ENCODE results near the gene USP34. TPM values are rescaled to one million over a fixed set of nuclear protein-coding genes. Genes with fewer than 3 reads are reported as not detected.
A peak's percentile ranks its signal among the peaks of the same experiment; 100 is the strongest.
"Not testable (repeated sequence)": the region's sequence is repeated elsewhere in the genome, so short reads cannot be mapped to it uniquely, and the experiment has no call there.

The USP34 gene
- total and polyA plus RNA-seq, 7 donors, result 40.2 to 71.5 (median 54.0) TPM

DNA sequence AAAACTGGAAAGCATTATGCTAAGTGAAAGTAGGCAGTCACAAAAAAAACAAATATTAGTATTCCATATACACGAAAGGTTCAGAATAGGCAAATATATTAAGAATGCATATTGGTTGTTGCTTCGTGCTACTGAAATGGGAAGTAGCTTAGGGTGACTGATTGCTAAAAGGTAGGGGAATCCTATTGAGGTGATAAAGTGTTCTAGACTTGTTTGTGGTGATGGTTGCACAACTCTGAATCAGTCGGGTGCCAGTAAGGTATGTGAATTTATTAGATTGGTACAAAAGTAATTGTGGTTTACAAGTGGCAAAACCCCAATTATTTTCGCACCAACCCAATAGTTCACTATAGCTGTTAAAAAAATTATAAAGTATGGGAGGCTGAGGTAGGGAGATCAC, 20.7 kb downstream of the USP34 start:
- H3K4me1 ChIP-seq, result peaks cover 16% of the 10 kb centered on the region
- intact Hi-C loops (cut with DNase I), result no loop called here
- H3K9me3 ChIP-seq, result no peaks in the 10 kb centered on the region
- no peak overlapping the region for H3K27ac ChIP-seq
- H3K4me3 ChIP-seq, result no peak overlapping the region
- 85 to 88% (median 86%) methylated on average over 4 of the region's 4 CpGs for WGBS, 3 donors
- ATAC-seq (no peak), DNase-seq (no peak)
- TF ChIP-seq CTCF (IDR thresholded peaks at IDR 0.05), result no peak
- H3K36me3 ChIP-seq (ENCODE audit: insufficient read depth in 1 of 2, low read depth in 1 of 2), result no peaks in the 10 kb centered on the region
- H3K27me3 ChIP-seq (ENCODE audit: insufficient read depth in 3 of 3, low read length in 2 of 3), result no peaks in the 10 kb centered on the region

DNA sequence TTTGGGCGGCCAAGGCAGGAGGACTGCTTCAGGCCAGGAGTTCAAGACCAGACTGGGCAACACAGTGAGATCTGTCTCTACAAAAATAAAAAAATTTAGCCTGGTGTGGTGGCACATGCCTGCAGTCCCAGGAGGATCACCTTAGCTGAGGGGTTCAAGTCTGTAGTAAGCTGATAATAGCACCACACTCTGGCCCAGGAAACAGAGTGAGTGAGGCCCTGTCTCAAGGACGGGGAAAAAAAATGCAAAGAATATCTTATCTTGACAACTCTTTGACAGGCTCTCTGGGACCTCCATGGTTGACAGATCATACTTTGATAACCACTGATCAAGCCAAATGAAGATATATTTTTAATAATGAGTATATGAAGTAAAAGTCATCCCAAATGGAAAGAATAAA, 22.7 kb downstream of the USP34 start:
- no peak overlapping the region for H3K4me3 ChIP-seq
- DNase-seq, result no peak
- peaks cover 28% of the 10 kb centered on the region for H3K4me1 ChIP-seq
- 93 to 98% (median 96%) methylated on average over 2 of the region's 2 CpGs for WGBS, 3 donors
- H3K36me3 ChIP-seq (ENCODE audit: insufficient read depth in 1 of 2, low read depth in 1 of 2), result no peaks in the 10 kb centered on the region
- no peak overlapping the region for H3K27ac ChIP-seq
- intact Hi-C loops (cut with DNase I), result no loop called here
- no peaks in the 10 kb centered on the region for H3K9me3 ChIP-seq
- no peak for ATAC-seq
- TF ChIP-seq CTCF (IDR thresholded peaks at IDR 0.05), result no peak
- H3K27me3 ChIP-seq (ENCODE audit: insufficient read depth in 3 of 3, low read length in 2 of 3), result no peaks in the 10 kb centered on the region

DNA sequence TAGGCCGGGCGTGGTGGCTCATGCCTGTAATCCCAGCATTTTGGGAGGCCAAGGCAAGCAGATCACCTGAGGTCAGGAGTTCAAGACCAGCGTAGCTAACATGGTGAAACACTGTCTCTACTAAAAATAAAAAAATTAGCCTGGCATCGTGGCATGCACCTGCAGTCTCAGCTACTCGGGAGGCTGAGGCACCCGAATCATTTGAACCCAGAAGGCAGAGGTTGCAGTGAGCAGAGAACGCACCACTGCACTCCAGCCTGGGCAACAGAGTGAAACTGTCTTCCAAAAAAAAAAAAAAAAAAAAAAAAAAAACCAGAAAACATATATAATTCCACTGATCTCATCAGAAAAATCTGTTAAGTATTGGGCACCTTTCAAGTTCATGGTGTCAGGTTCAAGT, 23.9 kb downstream of the USP34 start:
- 42 to 77% (median 48%) methylated on average over 7 of the region's 7 CpGs for WGBS, 3 donors
- intact Hi-C loops (cut with DNase I); H3K36me3 ChIP-seq (ENCODE audit: insufficient read depth in 1 of 2, low read depth in 1 of 2); DNase-seq; H3K27ac ChIP-seq; H3K4me3 ChIP-seq; H3K9me3 ChIP-seq; H3K27me3 ChIP-seq (ENCODE audit: insufficient read depth in 3 of 3, low read length in 2 of 3): not testable (repeated sequence)
- H3K4me1 ChIP-seq, result peaks cover 37% of the 10 kb centered on the region
- peak in 2 of 4 donors; percentile 28 to 49 for ATAC-seq

DNA sequence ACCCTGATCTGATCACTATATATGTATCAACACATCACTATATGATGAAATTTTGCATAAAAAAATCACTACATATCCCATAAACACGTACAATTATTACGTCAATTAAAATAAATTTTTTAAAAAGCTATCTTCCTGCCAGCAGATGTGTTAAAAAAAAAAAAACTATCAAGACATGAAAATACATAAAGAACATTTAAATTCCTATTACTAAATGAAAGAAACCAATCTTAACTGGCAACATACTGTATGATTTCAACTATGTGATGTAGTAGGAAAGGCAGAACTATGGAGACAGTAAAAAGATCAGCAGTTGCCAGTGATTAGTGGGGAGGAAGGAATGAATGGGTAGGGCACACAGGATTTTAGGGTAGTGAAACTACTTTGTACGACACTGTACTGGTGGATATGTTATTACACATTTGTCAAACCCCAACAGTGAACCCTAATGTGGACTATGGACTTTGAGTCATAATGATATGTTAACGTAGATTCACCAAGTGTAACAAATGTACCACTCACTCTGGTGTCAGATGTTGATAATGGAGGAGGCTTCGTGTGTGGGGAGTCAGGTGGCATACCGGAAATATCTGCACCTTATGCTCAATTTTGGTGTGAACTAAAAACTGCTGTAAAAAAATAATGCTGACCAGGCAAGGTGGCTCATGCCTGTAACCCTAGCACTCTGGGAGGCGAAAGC, 27.4 kb downstream of the USP34 start:
- WGBS, 3 donors, result 66 to 89% (median 76%) methylated on average over 7 of the region's 7 CpGs
- Histone ChIP-seq H3K4me1 (peaks cover 62% of the 10 kb centered on the region), H3K4me3 (no peak overlapping the region), H3K9me3 (no peaks in the 10 kb centered on the region), H3K27ac (no peak overlapping the region), H3K36me3 (ENCODE audit: insufficient read depth in 1 of 2, low read depth in 1 of 2) (no peaks in the 10 kb centered on the region), H3K27me3 (ENCODE audit: insufficient read depth in 3 of 3, low read length in 2 of 3) (no peaks in the 10 kb centered on the region)
- TF ChIP-seq CTCF (IDR thresholded peaks at IDR 0.05), result no peak
- DNase-seq, result no peak
- intact Hi-C loops (cut with DNase I), result no loop called here
- ATAC-seq, result no peak

- DNase-seq, result peak; percentile 56 to 88
- H3K27me3 ChIP-seq (ENCODE audit: insufficient read depth in 3 of 3, low read length in 2 of 3), result no peaks in the 10 kb centered on the region
- WGBS, 3 donors, result 31 to 56% (median 37%) methylated on average over 7 of the region's 7 CpGs
- no peaks in the 10 kb centered on the region for H3K36me3 ChIP-seq (ENCODE audit: insufficient read depth in 1 of 2, low read depth in 1 of 2)
- intact Hi-C loops (cut with DNase I), result no loop called here
- no peak for TF ChIP-seq CTCF (IDR thresholded peaks at IDR 0.05)
- H3K9me3 ChIP-seq, result no peaks in the 10 kb centered on the region
- peak overlapping the region; percentile 80 for H3K27ac ChIP-seq
- peaks cover 73% of the 10 kb centered on the region for H3K4me1 ChIP-seq
- ATAC-seq, result peak; percentile 81 to 85 (median 84)
- H3K4me3 ChIP-seq, result no peak overlapping the region
Measured at GRCh38 chr2:61439241-61440002, 31.5 kb downstream of the USP34 start.

All from psoas muscle (tissue), 8 donors.